Fibroblast of lung (primary cell): ENCODE results near the gene ARHGAP42.

Source experiments
- CTCF ChIP-seq, 2 donors: IDR thresholded peaks in 1 of 2; conservative IDR thresholded peaks in 1 of 2; 1 replicate in 1 of 2; 2 replicates in 1 of 2; pipeline ENCODE4 v1.5.1; 2011 to 2012; ENCODE audit warnings: low read length in 2 of 2, control low read depth in 1 of 2, inconsistent platforms in 1 of 2, low read depth in 1 of 2, mild to moderate bottlenecking in 1 of 2
- EZH2 ChIP-seq: IDR thresholded peaks from 2 replicates; pipeline ENCODE4 v1.5.1; 2012; ENCODE audit warnings: low read length, control low read depth, mild to moderate bottlenecking; ENCODE audit errors: missing control alignments

GRCh38 chr11:100777736-100778135, 90.6 kb downstream of the ARHGAP42 start:
- TF ChIP-seq CTCF (conservative IDR thresholded peaks at IDR 0.05 in 1 of 2, IDR thresholded peaks at IDR 0.05 in 1 of 2; ENCODE audit: low read depth in 1 of 2, low read length in 2 of 2) (no peak), EZH2 (no peak)
